Activated CD4-positive, alpha-beta T cell treated with anti-CD3 and anti-CD28 coated beads, Interleukin-2, amount 10 ng/mL, durations not matched to agents 7 days and 5 days (primary cell): ENCODE results near the gene PCF11. TPM values are rescaled to one million over a fixed set of nuclear protein-coding genes. Genes with fewer than 3 reads are reported as not detected.
"Not testable (repeated sequence)": the region's sequence is repeated elsewhere in the genome, so short reads cannot be mapped to it uniquely, and the experiment has no call there.

Experiments used
- CTCF ChIA-PET: fragments of 350-600 bp; sonication (Branson Sonifier 250); formaldehyde crosslinking; loops from one replicate; lab custom pipeline; 2021; ENCODE audit warnings: antibody characterized with exemption; lab: Charles Lee
- POLR2A ChIA-PET: fragments of 350-600 bp; sonication (Branson Sonifier 250); formaldehyde crosslinking; loops from one replicate; lab custom pipeline; 2021; ENCODE audit warnings: antibody characterized with exemption; lab: Charles Lee
- DNase-seq: peaks from one replicate; pipeline ENCODE4 v3.0.0-alpha.2; 2020
- H3K27ac Mint-ChIP-seq: one replicate; pipeline ENCODE4 v1.8.0; 2021; ENCODE audit warnings: mild to moderate bottlenecking, moderate library complexity, mixed read lengths
- H3K27me3 Mint-ChIP-seq: one replicate; pipeline ENCODE4 v1.8.0; 2021; ENCODE audit warnings: mixed read lengths
- H3K36me3 Mint-ChIP-seq: one replicate; pipeline ENCODE4 v1.8.0; 2021; ENCODE audit warnings: low read depth, mixed read lengths
- H3K4me1 Mint-ChIP-seq: one replicate; pipeline ENCODE4 v1.8.0; 2021; ENCODE audit warnings: mixed read lengths
- H3K4me3 Mint-ChIP-seq: one replicate; pipeline ENCODE4 v1.8.0; 2021; ENCODE audit warnings: mild to moderate bottlenecking, moderate library complexity, mixed read lengths
- H3K9me3 Mint-ChIP-seq: one replicate; pipeline ENCODE4 v1.8.0; 2021; ENCODE audit warnings: mixed read lengths
- total RNA-seq, 2 experiments: library from RNA; stranded (reverse); gene quantifications; one replicate each; pipeline ENCODE4 v1.2.3, GENCODE V29; 2021

Gene PCF11
- total RNA-seq, 2 experiments from 2014 or later, result 76.7 to 89.3 TPM

DNA sequence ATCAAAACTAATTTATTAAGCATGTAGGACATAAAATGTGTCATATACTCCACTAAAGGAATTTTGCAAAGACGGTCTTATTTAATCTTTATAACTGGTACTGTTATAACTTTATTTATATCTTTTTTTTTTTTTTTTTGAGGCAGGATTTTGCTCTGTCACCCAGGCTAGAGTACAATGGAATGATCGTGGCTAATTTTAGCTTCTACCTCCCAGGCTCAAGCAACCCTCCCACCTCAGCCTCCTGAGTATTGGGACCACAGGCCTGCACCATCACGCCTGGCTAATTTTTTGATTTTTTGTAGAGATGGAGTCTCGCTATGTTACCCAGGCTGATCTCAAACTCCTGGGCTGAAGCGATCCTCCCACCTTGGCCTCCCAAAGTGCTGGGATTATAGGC is 31.4 kb upstream of the PCF11 start:
- ChIA-PET POLR2A (no interaction called here), CTCF (no interaction called here)
- Mint-ChIP-seq H3K36me3 (no peaks in the 10 kb centered on the region), H3K27ac (no peak overlapping the region), H3K9me3 (no peaks in the 10 kb centered on the region), H3K4me1 (peaks cover 17% of the 10 kb centered on the region), H3K4me3 (no peak overlapping the region), H3K27me3 (peaks cover 3% of the 10 kb centered on the region)
- no peak for DNase-seq

DNA sequence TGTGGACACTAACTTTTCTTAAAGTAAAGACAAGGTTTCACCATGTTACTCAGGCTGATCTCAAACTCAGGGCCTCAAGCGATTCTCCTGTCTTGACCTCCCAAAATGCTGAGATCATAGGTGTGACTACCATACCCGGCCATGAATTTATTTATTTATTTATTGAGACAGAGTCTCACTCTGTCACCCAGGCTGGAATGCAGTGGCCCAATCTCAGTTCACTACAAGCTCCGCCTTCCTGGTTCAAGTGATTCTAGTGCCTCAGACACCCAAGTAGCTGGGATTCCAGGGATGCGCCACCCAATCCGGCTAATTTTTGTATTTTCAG is 29.7 kb upstream of the PCF11 start:
- ChIA-PET POLR2A (no interaction called here), CTCF (no interaction called here)
- no peak for DNase-seq
- Mint-ChIP-seq H3K27me3 (peaks cover 3% of the 10 kb centered on the region), H3K4me3 (no peak overlapping the region), H3K9me3 (peaks cover 3% of the 10 kb centered on the region), H3K27ac (no peak overlapping the region), H3K4me1 (peaks cover 8% of the 10 kb centered on the region), H3K36me3 (no peaks in the 10 kb centered on the region)

DNA sequence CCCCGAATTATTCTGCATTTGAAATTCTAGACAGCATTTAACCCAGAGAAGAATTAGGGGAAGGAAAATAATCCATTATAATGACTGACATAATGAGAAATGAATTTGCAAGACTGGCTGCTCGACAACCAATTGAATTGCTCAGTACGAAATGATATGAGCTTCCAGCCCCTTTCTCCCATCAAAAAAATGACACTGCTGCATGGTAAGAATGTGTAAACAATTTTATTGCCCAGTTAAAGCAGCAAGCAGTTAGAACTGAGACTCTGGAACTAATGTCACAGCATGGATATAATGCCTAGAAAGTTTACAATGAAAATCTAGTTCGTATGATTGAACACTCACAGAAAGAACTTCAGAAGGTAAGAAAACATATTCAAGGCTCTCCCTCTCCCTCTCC is 24.7 kb upstream of the PCF11 start:
- Mint-ChIP-seq H3K27me3 (peaks cover 3% of the 10 kb centered on the region), H3K4me3 (no peak overlapping the region), H3K27ac (no peak overlapping the region), H3K4me1 (no peaks in the 10 kb centered on the region), H3K36me3 (no peaks in the 10 kb centered on the region), H3K9me3 (peaks cover 3% of the 10 kb centered on the region)
- DNase-seq, result no peak
- CTCF ChIA-PET, result no interaction called here
- POLR2A ChIA-PET, result no interaction called here

DNA sequence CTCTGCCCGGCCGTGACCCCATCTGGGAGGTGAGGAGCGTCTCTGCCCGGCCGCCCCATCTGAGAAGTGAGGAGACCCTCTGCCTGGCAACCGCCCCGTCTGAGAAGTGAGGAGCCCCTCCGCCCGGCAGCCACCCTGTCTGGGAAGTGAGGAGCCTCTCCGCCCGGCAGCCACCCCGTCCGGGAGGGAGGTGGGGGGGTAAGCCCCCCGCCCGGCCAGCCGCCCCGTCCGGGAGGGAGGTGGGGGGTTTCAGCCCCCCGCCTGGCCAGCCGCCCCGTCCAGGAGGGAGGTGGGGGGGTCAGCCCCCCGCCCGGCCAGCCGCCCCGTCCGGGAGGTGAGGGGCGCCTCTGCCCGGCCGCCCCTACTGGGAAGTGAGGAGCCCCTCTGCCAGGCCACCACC is 23.7 kb upstream of the PCF11 start:
- H3K4me1 Mint-ChIP-seq, POLR2A ChIA-PET, H3K36me3 Mint-ChIP-seq, H3K27me3 Mint-ChIP-seq, H3K4me3 Mint-ChIP-seq, CTCF ChIA-PET, DNase-seq, H3K27ac Mint-ChIP-seq, H3K9me3 Mint-ChIP-seq: not testable (repeated sequence)

DNA sequence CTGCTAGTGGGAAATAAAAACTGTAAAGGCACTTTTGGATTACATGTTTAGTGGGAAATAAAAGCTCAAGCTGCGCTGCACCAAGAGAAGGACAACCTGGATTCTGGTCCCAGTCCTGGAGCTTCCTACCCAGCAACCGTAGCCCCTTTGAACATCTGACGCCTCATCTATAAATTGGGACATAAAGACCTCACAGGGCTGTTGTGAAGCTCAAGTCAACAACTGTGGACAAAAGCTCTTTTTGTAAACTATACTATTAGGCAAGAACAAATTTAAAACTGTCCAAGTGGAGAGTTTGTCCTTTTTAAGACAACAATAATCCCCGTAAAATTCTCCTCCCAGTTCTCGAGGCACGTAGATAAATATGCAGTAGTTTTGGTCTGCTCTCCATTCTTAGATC is 17.6 kb upstream of the PCF11 start:
- no peak overlapping the region for H3K27ac Mint-ChIP-seq
- no peak for DNase-seq
- peaks cover 3% of the 10 kb centered on the region for H3K27me3 Mint-ChIP-seq
- ChIA-PET CTCF (no interaction called here), POLR2A (no interaction called here)
- no peaks in the 10 kb centered on the region for H3K36me3 Mint-ChIP-seq
- no peaks in the 10 kb centered on the region for H3K9me3 Mint-ChIP-seq
- H3K4me3 Mint-ChIP-seq, result no peak overlapping the region
- no peaks in the 10 kb centered on the region for H3K4me1 Mint-ChIP-seq

DNA sequence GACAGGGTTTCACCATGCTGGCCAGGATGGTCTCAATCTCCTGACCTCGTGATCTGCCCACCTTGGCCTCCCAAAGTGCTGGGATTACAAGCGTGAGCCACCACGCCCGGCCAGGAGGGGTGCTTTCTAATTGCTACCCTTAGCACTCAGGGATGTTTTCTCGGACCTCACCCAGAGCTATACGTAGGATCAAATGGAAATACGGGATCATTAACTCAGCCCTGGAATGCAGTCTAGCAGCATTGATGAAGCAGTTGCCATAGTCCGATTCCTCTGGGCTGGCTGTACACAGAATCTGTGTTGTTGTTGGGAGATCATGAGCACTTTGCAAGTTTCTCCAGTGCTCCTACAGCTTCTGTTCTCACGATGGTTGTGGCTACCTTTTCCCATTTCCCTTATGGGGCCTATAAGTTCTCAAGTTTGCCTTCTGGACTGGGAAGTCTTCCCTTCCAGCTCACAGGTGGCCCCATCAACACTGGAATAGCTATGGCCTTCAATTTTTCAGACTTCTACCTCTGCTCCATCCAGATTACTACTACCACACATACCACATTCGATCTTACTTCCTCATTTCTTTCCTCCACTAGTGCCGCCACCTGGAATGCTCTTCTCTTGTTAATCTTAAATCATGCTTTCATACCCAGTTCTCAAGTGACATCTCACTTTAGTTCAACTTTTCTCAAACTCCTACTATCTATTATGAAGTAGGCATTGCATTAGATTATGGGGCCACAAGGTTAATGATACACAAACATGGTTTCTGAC is 16.1 kb upstream of the PCF11 start:
- H3K36me3 Mint-ChIP-seq, result no peaks in the 10 kb centered on the region
- no peak for DNase-seq
- H3K27ac Mint-ChIP-seq, result no peak overlapping the region
- H3K4me1 Mint-ChIP-seq, result no peaks in the 10 kb centered on the region
- H3K27me3 Mint-ChIP-seq, result peaks cover 3% of the 10 kb centered on the region
- no peak overlapping the region for H3K4me3 Mint-ChIP-seq
- H3K9me3 Mint-ChIP-seq, result no peaks in the 10 kb centered on the region
- POLR2A ChIA-PET, result no interaction called here
- CTCF ChIA-PET, result interaction anchor here (1.4 kb wide), 1 partner anchor 10 kb away, joined by 4 read pairs; no protein-coding TSS in a partner anchor

DNA sequence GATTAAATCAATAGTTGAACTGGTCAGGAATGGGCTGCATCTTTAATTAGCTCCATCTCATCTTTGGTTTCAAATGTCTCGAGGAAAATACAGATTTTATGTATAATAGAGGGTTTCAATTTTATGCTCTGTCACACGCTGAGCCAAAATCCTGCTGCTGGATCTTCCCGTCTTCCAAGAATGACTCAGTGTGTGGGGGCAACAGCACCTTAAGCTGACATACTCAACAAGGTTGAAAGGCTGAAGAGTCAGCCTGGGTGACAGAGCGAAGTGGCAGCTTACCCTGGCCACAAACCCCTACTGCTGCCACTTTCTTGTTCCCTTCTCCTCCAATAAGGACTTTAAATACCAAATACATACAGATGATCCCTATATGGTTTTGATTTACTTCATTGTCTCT is 9.0 kb upstream of the PCF11 start:
- H3K4me1 Mint-ChIP-seq, result no peaks in the 10 kb centered on the region
- CTCF ChIA-PET, result interaction anchor here (1.3 to 1.7 kb wide), 2 partner anchors 9 to 12 kb away, joined by 3 to 4 read pairs; no protein-coding TSS in a partner anchor
- POLR2A ChIA-PET, result no interaction called here
- no peak for DNase-seq
- H3K4me3 Mint-ChIP-seq, result no peak overlapping the region
- no peaks in the 10 kb centered on the region for H3K9me3 Mint-ChIP-seq
- no peaks in the 10 kb centered on the region for H3K36me3 Mint-ChIP-seq
- no peak overlapping the region for H3K27ac Mint-ChIP-seq
- H3K27me3 Mint-ChIP-seq, result peaks cover 5% of the 10 kb centered on the region

DNA sequence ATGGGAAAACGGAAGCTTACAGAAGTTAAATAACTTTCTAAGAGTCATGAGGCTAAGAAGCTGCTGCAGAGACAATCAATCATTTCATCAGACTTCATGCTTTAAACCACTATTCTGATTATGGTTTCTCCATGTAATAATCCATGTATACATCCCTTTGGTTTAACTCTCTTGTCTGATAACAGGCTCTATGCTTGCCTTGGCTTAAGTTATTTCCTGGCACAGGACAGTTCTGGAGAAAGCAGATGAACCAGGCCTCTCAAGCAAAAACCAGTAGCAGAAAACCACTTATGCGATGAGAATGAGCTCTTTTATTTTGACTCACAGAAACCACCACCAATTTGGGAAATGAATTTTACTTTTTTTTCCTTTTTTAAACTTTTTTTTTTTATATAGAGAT is 6.5 kb upstream of the PCF11 start:
- POLR2A ChIA-PET, result no interaction called here
- no peak overlapping the region for H3K27ac Mint-ChIP-seq
- CTCF ChIA-PET, result interaction anchor here (0.6 kb wide), 2 partner anchors 314 to 1648 kb away, joined by 3 read pairs; no protein-coding TSS in a partner anchor
- no peaks in the 10 kb centered on the region for H3K9me3 Mint-ChIP-seq
- H3K36me3 Mint-ChIP-seq, result no peaks in the 10 kb centered on the region
- DNase-seq, result no peak
- peaks cover 3% of the 10 kb centered on the region for H3K27me3 Mint-ChIP-seq
- peaks cover 7% of the 10 kb centered on the region for H3K4me1 Mint-ChIP-seq
- H3K4me3 Mint-ChIP-seq, result no peak overlapping the region

DNA sequence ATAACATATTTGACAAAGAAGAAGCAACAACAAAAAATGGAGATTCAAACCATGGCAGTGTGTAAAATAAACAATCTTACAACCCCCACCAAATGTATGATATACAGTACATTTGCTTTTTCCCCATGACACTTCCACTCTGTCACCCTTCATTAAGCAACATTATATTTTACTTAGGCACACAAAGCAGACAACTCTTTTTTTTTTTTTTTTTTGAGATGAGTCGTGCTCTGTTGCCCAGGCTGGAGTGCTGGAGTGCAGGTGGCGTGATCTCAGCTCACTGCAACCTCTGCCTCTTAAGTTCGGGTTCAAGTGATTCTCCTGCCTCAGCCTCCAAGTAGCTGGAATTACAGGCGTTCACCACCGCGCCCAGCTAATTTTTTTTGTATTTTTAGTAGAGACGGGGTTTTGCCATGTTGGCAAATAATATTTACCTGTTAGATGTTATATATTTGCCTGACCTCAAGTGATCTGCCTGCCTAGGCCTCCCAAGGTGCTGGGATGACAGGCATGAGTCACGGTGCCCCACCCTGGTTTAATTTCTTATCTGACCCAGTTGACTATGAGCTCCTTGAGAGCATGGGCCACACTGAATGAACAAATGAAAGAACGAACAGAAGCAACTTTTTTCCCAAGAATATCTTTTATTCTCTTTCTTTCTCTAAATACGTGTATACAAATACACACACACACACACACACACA is 5.5 kb upstream of the PCF11 start:
- CTCF ChIA-PET, result interaction anchor here (0.8 kb wide), 1 partner anchor 250 kb away, joined by 3 read pairs; the partner anchor contains the start of gene DDIAS
- POLR2A ChIA-PET, result no interaction called here
- H3K4me3 Mint-ChIP-seq, result no peak overlapping the region
- no peaks in the 10 kb centered on the region for H3K9me3 Mint-ChIP-seq
- DNase-seq, result no peak
- H3K27ac Mint-ChIP-seq, result no peak overlapping the region
- H3K27me3 Mint-ChIP-seq, result peaks cover 3% of the 10 kb centered on the region
- peaks cover 10% of the 10 kb centered on the region for H3K4me1 Mint-ChIP-seq
- no peaks in the 10 kb centered on the region for H3K36me3 Mint-ChIP-seq

DNA sequence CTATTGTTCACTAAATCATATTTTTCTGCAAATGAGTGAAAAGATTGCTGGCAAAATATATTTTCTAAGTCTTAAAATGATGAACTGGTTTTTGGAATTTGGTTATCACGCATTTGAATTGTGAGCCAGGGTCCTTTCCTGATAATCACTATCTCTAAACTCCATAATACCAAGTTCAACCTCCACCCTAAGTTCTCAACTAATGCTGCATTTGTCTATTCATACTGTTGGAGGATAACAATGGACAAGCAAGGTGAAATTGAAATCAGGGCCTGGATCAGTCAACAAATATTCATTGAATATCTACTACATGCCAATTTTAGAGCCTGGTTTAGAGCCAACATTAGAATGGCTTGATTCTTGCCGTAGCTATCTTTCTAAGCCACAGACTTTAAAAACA is 4.7 kb upstream of the PCF11 start:
- Mint-ChIP-seq H3K9me3 (no peaks in the 10 kb centered on the region), H3K27ac (no peak overlapping the region), H3K27me3 (peaks cover 3% of the 10 kb centered on the region), H3K4me3 (no peak overlapping the region), H3K36me3 (peaks cover 2% of the 10 kb centered on the region), H3K4me1 (peaks cover 10% of the 10 kb centered on the region)
- ChIA-PET POLR2A (no interaction called here), CTCF (no interaction called here)
- no peak for DNase-seq

DNA sequence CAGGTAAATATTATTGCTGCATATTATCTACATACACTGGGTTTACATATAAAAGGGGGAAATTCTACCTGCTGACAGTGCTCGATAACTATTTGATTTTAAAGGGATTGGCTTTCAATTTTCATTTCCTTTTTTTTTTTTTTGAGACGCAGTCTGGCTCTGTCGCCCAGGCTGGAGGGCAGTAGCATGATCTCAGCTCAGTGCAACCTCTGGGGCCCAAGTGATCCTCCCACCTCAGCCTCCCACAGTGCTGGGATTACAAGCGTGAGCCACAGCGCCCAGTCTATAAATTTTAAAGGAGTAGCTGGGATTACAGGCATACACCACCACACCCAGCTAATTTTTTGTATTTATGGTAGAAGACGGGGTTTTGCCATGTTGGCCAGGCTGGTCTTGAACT is 3.2 kb upstream of the PCF11 start:
- ChIA-PET POLR2A (no interaction called here), CTCF (no interaction called here)

DNA sequence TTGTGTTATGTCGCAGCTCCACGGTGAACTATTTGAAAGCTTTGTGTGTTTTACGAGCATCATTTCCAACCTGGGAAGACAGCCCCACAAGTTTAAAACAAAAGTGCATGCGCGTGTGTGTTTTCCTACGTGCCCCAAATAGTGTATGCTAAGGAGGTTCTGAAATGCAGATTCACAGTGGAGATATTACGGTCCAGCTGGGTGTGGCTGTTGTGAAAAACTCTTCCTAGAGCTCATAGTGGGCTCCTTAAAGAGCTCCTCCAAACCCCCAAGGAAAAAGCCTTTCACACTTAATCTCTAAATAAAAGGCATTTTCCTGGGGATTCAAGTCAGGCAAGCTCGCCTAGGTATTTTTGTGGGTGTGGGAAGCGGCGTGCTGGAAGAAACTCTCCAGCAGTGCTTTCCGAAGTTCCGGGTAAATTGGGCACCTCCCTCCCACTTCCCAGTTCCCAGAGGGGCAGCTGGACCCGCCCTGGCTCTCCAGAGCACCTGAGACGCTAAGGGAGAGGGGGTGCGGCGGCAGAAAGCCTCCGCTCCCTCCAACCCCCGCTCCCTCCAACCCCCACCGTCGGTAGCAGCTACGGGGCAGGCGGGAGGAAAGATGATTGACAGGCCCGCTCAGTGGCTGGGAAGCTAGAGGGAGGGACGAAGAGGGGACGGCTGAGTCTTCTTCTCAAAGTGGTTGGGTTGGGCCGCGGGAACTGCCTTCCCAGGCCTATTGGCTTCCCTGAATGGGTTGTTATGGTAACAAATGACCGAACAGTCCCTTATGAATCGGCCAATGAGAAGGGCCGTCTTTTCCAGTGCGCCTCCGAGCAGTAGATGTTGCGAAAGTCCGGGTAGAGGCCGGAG is 561 bp upstream of the PCF11 start:
- H3K4me1 Mint-ChIP-seq, result peaks cover 28% of the 10 kb centered on the region
- POLR2A ChIA-PET, result interaction anchor here (0.6 to 1.4 kb wide), 5 partner anchors 74 to 255 kb away, joined by 3 to 5 read pairs (median 3); partner anchors contain the start of genes DDIAS and RAB30
- CTCF ChIA-PET, result interaction anchor here (0.6 to 1.7 kb wide), 6 partner anchors 9 to 246 kb away, joined by 3 to 4 read pairs (median 3); partner anchors contain the start of gene RAB30
- no peaks in the 10 kb centered on the region for H3K9me3 Mint-ChIP-seq
- H3K27ac Mint-ChIP-seq, result peak overlapping the region; percentile 100
- no peaks in the 10 kb centered on the region for H3K27me3 Mint-ChIP-seq
- peaks cover 38% of the 10 kb centered on the region for H3K36me3 Mint-ChIP-seq
- DNase-seq, result peak; percentile 98
- H3K4me3 Mint-ChIP-seq, result peak overlapping the region; percentile 99

More for the DNA sequence above, 3.2 kb upstream of the PCF11 start:
- H3K27ac Mint-ChIP-seq, result no peak overlapping the region
- H3K27me3 Mint-ChIP-seq, result no peaks in the 10 kb centered on the region
- peaks cover 10% of the 10 kb centered on the region for H3K4me1 Mint-ChIP-seq
- no peak for DNase-seq
- H3K4me3 Mint-ChIP-seq, result no peak overlapping the region
- H3K36me3 Mint-ChIP-seq, result peaks cover 15% of the 10 kb centered on the region
- H3K9me3 Mint-ChIP-seq, result no peaks in the 10 kb centered on the region
